ENCODE data around the gene TTF2.
"Not testable (repeated sequence)": the region's sequence is repeated elsewhere in the genome, so short reads cannot be mapped to it uniquely, and the experiment has no call there.

The TTF2 gene

DNA sequence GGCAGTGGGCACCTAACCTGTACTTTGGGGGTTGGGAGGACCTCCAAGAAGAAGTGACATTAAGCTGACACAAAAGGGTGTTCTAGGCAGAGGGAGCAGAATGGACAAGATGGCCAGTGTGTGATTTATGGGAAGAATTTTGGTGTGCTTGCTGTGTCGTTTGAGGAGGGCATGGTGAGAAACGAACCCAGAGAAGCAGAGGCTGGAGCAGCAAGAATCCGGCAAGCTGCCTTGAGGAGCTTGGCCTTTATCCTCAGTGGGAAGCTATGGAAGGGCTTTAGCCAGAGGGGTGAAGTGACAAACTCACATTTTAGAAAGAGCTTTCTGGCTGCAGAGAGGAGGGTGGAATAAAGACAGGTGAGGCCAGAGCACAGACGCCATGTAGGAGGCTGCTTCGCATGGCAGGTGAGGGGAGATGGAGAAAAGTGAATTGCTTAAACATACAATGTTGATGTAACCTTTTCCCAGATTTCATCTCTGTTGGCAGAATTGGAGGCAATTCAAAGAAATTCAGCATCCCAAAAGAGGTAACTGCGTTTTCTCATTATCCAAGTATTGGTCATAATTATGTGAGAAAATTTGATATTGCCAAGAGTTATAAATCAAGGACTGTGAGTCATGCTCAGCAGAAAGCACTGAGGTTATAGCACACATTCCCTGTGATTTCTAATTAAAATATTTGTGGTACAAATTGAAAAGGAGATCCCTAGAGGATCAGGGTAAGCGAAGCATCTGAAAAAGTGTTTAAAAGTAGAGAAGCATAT lies 34.9 kb downstream of the TTF2 start:
- no peak for DNase-seq

DNA sequence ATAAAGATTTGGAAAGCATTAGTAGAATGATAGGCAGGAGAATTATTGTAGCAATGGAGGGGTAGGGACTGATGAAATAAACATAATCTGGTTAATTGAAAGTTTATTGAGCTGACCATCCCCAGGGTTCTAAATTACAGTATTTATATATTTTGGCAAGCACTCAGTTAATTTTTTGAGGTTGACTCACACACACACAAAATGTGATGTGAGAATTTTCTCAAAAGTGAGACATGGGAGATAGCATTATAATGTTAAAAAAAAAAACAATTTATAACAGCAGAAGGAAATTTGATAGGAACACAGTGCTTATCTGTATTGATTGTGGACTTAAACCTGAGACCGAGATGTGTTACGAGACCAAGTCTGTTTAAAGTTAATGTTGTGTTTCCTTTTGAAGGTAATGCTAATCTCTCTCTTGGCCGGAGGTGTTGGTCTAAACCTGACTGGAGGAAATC lies 36.9 kb downstream of the TTF2 start:
- no peak for DNase-seq

DNA sequence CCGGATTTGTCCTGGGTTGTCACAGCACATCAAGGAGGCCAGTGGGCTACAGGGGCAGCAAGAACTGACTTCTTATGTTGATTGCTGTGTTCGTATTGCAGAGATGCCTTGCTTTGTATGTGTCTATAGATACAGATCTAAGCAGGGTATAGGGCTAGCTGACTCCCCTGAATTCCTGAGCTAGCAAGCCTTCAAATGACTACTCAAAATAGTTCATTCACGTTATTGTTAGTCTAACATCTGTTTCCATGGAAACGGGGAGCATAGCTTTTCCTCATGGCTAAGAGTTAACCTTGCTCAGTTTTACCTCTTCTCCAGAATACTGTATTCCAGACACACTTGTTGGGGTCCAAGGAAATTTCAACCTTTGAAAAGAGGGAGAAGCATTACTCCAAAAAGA lies 37.3 kb downstream of the TTF2 start:
- no peak for DNase-seq

DNA sequence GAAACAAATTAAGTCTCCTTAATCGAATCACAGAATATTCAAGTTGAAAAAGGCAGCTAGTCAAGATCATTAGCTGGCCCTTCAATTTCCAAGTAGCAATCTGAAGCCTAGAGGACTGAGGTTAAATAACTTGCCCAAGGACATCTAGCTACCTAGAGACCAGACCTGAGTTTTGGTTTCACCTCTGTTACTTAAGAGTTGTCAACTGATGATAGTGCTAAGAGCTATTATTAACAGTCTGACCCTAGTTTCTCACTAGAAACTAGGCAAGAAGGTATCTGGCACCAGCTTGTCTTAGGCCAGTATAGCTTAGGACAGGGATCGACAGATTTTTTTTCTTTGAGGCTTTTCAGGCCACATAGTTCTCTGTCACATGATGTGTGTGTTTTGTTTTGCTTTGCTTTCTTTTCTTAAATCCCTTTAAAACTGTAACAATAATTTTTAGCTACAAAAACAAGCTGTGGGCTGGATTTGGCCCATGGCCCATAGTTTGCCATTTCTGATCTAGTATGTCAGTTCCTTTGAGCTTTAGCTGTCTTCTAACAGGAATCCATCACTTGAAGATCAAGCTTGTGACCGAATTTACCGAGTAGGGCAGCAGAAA lies 38.3 kb downstream of the TTF2 start:
- DNase-seq = no peak

DNA sequence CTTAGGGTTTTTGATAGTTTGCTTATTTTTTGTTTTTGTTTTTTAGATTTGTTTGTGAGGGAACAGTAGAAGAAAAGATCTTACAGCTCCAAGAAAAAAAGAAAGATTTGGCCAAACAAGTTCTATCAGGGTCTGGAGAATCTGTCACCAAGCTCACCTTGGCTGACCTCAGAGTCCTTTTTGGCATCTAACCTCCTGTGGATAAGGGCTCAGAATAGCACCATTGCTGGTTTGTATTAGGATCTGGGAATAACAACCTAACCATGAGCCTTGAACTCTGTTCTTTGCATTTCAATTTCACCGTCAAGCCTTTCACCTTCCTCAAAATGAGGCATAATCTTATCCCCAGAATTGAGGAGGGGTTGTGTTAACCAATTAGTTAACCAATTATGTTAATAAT lies 41.2 kb downstream of the TTF2 start:
- DNase-seq = no peak

DNA sequence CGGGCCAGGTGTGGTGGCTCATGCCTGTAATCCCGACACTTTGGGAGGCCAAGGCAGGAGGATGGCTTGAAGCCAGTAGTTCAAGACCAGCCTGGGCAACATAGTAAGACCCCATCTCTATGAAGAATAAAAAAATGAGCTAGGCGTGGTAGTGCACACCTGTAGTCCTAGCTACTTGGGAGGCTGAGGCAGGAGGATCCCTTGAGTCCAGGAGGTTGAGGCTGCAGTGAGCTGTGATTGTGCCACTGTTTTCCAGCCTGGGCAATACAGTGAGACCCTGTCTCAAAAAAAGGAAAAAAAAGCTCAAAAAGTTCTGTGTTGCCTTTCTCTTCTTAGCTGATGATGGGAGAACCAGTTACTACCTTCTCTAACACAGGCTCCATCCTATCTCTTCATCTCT lies 41.7 kb downstream of the TTF2 start:
- DNase-seq = not testable (repeated sequence)

DNA sequence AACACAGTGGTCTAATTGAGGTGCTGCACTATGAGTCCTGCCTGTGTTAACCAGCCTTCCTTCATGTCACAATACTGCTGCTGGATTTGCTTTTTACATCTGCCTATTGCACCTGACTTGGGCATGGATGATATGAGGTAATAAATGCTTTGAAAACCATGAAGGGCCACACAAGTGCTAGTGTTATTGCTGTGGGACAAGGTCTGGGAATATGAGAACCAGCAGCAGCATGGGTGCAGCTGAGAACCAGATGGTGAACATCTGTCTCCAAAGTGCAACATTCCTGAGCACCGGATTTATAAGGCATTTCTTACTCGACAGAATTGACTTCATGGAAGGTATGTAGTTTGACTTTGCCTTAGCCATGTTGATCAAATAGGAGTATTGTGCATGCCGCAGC lies 44.9 kb downstream of the TTF2 start:
- DNase-seq = no peak

DNA sequence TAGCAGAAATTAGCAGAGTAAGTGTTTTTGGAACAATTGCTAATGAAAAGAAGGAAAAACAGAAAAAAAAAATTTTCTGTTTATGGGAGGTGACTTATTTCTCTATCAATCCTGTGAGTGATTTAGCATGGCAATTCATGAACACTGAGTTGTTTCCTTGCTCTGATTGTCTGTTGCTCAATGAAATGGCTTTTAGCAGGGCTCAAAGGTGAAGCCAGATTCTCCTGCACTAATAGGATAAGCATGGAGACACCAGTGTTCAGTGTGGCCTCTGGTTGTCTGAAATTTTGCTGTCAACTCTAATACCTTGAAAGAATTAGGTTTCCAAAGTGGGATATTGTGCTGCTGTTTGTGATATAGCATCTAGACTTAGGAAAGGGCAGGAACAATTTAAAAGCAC lies 45.6 kb downstream of the TTF2 start:
- DNase-seq = no peak

DNA sequence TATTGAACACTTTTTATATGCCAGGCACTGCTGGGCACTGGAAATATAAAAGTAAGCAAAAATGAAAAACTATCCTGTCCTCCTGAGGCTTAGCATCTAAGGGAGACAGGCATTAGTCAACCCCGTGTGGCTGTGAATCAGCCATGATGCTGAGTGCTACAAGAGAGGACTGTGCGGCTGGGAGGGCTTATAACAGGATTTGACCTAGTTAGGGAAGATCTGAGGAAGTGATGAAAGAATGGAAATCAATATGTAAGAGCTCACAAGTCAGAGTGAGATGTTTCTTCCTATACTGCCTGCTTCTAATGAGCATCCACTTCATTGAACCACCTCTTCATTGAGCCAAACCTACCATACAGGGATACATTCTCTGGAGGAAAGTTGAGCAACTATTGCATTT lies 46.4 kb downstream of the TTF2 start:
- no peak for DNase-seq

DNA sequence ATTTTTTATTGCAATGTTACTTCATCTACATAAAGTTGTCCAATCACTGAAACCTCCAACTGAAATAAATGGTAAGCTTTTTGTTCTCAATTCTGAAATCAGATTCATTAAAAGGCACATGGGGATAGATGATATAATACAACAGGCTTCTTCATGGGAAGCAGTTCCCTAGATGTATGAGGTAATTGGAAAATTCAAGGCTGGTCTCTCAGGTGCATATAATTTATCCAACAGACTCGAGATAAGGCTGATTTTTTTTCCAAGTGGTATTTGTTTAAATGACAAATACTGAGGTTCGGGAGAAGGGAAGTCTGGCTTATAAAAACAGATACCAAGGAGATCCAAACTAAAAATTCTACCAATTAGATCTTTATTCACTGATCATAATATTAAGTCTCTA lies 47.2 kb downstream of the TTF2 start:
- no peak for DNase-seq

DNA sequence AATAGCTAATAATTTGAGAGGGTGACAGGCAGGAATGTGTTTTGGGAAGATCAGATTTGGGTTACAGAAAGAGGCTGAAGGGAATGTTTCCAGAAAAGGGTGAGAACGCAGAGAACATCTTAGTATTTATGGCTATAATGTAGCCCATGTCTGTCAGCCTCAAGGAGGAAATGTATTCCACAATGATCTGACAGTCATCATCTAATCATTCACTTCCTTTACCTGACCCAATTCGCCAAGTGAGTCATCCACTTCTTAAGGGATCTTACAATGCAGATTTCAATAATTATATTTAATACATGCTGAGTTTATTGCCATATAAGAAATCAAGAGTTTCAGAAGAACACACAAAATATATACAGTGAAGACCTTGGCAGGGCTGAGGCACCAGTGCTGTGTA lies 50.6 kb downstream of the TTF2 start:
- no peak for DNase-seq

DNA sequence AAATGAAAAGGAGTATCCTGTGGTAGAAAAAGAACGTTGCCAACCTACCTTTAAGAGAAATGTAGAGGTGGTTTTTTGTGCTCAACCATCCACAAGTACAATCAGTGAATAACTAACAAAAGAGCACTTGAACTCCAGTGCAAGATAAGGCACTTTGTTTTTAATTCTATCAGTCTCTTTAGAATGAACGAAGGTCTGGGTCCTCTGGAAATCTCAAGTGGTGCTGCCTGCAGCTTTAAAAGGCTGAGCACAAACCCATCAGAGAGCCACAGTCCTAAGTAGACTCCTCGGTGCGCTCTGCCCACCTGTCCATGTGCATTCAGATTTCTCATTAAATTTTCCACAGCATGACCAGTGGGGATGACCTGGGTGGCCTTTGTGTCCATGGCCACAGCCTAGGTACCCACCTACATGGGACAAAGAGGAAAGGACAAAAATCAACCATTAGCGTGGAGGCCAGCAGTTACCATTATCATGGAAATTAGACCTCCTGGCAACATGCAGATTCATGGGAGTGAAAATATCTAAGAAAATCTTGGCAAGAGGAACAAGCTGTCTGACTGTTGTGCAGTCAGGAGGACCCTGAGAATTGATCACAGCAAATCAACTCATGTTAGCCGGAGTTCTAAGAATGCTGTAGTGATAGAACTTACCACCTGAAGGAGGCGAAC lies 52.1 kb downstream of the TTF2 start:
- DNase-seq = no peak

DNA sequence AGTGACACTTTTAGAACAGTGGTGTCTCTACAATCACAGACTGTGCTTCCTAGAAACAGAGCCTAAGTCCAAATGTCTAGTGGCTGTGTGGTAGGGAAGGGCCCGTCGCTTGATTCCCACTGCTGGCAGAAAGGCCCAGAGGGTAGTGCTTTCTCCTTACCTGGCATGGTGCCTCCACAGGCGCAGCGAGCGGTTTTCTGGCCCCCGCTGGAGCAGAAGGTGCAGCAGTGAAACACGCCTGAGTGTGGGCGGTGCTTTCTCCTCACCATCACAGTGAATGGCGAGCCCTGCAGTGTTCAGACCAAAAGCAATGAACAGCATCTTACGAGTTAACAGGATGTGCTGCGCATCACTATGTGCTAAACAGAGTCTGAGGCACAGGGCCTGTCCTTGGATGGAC lies 53.1 kb downstream of the TTF2 start:
- no peak for DNase-seq

DNA sequence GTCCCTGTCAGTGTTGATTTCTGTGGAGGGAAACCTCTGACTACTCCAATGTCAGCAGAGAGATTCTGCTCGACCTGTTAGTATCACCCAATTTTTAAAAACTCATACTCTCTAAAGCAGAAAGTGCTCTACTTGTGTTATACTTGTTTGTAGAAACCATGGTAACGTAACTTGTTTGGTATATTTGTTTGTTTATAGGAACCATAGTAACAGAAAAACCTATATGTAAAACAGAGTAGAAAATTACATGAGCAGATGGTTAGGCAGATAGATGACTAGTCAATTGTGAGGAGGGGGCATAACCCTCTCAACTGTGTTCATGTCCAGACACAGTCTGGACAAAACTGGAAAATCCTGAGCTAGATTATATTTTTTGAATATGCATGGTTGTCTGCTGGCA lies 54.8 kb downstream of the TTF2 start:
- DNase-seq = no peak

DNA sequence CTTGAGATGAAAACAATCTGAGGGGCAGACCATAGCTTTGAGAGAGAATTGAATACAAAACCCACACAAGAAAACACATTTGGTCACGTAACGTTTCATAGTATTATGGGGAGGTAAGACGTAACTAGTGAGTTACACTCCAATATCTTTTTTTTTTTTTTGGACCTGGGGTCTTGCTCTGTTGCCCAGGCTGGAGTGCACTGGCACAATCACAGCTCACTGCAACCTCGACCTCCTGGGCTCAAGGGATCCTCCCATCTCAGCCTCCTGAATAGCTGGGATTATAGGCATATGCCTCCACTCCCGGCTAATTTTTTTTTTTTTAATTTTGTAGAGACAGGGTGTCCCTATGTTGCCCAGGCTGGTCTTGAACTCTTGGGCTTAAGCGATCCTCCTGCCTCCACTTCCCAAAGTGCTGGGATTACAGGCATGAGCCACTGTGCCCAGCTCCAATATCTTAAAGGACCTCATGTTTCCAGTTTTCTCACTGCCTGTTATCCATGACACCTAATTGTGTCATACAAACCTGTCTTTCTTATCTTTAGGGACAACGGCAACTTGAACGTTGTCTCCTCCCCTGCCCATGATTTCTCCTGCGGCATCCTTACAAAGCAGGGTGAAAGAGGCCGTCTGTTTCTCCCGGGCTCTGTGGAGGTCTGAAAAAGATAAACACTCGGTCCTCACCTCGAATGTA lies 56.1 kb downstream of the TTF2 start:
- DNase-seq = no peak

DNA sequence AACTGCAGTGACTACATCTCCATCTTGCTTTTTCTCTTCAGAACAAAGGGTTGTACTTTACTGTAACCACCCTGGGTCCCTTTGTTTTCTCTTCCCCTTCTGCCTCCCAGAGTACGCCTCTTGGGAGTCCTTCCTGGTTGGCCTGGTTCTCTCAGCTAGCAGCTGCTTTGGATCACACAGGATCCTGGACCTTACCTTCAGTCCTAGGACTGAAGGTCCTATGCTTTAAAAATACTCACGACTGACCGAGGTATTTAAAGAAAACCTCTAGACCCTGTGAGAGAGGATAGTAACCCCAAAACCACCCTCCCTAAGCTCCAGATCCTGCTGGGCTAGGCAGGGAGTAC lies 56.6 kb downstream of the TTF2 start:
- DNase-seq = no peak

DNA sequence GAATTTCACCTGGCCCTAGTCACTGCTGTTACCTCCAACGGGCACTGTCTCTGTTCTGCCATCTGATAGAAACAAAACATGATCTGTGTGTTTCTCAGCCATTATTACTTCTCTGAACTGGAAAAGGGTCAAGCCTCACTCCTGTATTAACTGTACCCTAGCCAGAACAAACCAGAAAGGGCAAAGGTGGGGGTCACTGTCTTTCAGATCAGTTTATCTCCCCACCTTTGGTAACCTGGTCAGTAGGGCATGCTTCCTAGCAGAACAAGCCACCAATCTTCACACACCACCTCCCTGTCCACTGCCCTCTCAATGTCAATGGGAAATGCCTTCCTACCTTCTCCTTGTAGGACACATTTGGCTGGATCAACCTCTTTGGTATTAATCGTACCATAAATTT lies 57.6 kb downstream of the TTF2 start:
- no peak for DNase-seq

DNA sequence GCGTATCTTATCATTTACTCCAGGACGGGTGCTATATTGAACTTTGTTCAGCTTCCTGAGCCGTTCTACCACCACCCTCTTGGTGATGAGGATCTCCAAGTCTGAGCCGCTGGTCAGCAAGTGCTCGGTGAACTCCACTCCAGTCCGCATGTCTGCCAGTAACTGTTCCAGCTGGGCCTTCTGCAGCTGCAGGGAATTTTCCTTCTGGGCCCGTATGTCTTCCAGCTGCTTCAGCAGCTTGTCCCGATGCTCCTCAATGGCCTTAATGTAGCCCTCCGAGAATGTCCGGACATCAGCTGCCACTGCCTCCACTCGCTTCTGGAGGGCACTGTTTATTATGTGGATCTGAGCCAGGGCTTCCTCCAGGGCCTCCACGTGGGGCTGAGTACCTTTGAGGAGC lies 58.0 kb downstream of the TTF2 start:
- no peak for DNase-seq

DNA sequence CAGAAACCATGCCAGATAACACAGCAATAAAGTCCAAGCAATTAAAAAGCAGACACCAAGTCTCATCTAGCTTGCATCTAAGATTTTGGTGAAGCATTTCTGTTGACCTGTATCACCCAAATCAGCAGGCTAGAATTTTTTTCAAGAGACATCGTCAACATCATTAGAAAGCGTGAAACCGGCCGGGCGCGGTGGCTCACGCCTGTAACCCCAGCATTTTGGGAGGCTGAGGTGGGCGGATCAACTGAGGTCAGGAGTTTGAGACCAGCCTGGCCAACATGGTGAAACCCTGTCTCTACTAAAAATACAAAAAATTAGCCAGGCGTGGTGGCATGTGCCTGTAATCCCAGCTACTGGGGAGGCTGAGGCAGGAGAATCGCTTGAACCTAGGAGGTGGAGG lies 59.0 kb downstream of the TTF2 start:
- DNase-seq = not testable (repeated sequence)

DNA sequence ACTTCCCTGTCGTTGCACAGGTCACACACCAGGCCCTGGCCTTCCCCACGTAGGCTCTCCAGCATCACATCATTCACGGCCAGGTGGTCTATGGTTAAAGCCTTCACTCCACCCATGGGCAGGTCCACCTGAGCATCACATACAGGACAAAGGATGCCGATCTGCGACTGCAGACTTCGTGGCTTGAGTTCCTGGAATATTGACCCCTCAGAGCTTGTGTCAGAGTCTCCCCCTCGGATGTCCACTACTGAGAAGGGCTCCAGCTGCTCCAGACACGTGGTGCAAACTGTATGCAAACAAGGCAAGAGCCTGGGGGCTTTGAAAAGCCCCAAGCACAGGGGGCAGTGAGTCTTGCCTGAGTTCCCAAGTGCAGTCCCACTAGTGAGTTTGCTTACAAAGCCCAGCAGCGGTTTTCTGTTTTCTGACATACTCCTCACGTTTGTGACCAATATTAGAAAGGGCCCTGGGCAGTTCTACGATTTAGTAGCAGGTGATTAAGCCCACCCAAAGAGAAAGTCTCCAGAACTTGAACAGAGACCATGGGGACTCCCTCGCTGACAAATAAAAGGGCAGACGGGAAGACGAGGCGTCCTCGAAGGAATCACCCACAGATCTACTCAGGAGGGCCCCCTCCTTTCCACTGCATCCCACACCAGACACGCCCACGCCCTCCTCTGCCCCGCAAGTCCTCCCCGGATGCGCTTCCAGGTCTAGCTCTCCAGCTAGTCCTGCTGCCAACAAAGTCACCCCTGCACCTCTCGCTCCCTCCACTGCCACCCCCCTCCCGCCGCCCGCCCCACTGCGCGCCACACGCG lies 60.9 kb downstream of the TTF2 start:
- DNase-seq = no peak

DNA sequence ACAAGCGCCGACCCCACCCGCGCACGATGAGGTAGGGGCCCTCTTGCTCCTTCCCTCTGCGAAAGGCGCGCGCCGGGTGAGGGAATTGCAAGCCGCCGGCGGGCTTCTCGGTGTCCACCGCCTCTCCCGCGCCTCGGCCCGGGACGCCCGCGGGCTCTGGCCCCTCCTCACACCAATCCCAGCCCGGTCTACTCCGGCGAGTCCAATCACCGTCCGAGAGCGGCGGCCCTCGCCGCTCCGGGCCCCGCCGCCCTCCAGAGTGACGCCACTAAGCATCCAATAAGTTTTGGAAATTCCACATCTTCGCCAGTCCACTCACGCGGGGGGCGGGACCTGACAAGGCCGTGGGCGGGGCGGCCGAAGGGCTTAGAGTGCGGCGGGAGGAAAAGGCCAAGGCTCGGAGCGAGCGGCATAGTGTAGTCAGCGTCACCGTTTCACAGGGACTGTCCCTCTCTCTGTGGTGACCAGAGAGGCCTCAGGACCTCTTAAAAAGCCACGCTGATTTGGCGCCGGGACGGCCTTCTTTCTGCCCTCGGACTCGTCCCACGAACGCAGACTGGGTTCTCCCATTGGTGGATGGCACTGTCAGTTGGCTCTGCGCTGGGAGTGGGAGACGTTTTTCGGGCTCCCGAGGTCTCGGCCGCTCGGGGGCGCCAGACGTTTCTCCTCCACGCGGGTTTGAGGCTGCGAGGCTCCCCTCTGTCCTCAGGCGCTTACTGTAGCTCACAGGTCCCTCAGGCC lies 61.6 kb downstream of the TTF2 start, which contains the start of gene TRIM45:
TSS of gene TRIM45 (minus strand) at position 161 of the 741 bp plus-strand sequence. CDS start 548 bp downstream, outside the sequence.
- peak; percentile 84 to 85 for DNase-seq
